Epithelial cell of proximal tubule (primary cell): Measurements from ENCODE around the gene RBKS. TPM values are rescaled to one million over a fixed set of nuclear protein-coding genes. Genes with fewer than 3 reads are reported as not detected.
A peak's percentile ranks its signal among the peaks of the same experiment; 100 is the strongest.

ENCODE experiments used
- DNase-seq: peaks from one replicate; pipeline ENCODE4 v3.0.0-alpha.2; 2011; ENCODE audit warnings: low read depth
- H3K4me3 ChIP-seq: 2 replicates; pipeline ENCODE4 v1.5.1; 2011; ENCODE audit warnings: low read depth, mild to moderate bottlenecking, low read length
- total RNA-seq: library from RNA; depleted of rRNA; stranded (reverse); fragments of >200 nt; gene quantifications from 2 replicates; pipeline ENCODE4 v1.2.3, GENCODE V29; 2015
- TF ChIP-seq, protein P1 (sequence below): conservative IDR thresholded peaks from 2 replicates; pipeline ENCODE4 v1.5.1; 2012; ENCODE audit warnings: low read depth, mild to moderate bottlenecking, low read length

RBKS gene
- total RNA-seq, 1 donor from 2014 or later = 2.7 TPM

DNA sequence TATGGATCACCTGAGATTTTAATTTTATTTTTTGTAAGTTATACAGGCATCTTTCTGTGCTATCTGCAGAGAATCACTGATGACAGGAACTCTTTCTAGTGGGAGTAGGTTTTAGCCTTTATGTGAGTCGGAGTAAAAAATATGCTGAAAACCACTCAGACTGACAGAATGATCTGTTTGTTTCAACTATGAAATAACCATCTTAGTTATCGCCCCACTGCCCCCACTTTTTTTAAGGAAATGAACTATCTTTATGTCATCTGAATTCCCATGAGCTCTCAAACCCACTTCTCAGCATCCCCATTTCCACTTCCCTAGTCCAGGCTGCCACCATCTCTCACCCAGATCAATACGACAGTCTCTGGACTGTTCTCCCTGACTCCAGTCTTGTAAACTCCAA, 79.7 kb downstream of the RBKS start:
- TF ChIP-seq, protein P1, sequence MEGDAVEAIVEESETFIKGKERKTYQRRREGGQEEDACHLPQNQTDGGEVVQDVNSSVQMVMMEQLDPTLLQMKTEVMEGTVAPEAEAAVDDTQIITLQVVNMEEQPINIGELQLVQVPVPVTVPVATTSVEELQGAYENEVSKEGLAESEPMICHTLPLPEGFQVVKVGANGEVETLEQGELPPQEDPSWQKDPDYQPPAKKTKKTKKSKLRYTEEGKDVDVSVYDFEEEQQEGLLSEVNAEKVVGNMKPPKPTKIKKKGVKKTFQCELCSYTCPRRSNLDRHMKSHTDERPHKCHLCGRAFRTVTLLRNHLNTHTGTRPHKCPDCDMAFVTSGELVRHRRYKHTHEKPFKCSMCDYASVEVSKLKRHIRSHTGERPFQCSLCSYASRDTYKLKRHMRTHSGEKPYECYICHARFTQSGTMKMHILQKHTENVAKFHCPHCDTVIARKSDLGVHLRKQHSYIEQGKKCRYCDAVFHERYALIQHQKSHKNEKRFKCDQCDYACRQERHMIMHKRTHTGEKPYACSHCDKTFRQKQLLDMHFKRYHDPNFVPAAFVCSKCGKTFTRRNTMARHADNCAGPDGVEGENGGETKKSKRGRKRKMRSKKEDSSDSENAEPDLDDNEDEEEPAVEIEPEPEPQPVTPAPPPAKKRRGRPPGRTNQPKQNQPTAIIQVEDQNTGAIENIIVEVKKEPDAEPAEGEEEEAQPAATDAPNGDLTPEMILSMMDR = no peak
- H3K4me3 ChIP-seq = no peak overlapping the region
- DNase-seq = no peak

DNA sequence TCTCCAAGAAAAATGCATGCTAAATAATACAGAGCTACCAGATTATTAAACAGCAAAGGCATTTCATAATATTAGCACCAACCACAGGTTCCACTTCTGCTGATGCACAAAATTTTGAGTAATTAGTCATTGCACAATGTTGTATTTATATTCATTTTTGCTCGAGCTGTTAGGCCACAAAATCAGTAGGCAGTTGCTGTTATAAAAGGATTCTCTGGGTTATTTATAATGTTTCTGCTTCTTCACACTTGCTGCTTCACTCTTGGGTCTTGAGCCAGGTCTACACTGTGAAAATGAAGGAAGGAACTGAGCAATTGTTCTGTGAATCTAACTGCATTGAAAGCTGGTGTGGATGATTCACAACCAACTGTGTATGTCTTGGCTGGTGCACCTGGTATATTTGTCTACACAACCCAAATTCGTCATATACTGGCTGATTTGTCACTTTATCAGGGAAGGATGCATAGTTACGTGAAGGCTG, 80.4 kb downstream of the RBKS start:
- TF ChIP-seq, protein P1 = no peak
- no peak for DNase-seq
- no peak overlapping the region for H3K4me3 ChIP-seq

DNA sequence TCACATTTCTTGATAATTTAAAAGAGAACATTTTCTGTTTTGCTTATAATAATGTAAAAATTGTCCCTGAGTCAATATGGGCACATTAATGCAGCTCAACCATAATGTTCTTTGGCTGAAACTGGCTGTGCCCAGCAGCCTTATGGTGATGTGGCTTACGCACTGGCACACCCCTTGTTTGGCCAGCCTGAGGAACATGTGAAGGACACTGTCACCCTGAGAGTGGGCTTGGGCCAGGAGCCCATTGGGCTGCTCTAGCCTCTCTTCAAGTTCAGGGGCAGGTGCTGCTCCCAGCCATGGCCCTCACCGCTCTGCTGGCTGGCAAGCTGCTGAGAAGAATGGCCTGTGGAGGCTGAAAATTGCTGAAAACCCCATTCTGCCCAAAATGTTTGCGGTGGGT, 81.2 kb downstream of the RBKS start:
- H3K4me3 ChIP-seq = no peak overlapping the region
- DNase-seq = no peak
- TF ChIP-seq, protein P1 = no peak

GRCh38 chr2:27808418-27808817, 81.8 kb downstream of the RBKS start:
- H3K4me3 ChIP-seq = no peak overlapping the region
- DNase-seq = no peak
- TF ChIP-seq, protein P1 = no peak

GRCh38 chr2:27807476-27807875, 82.7 kb downstream of the RBKS start:
- TF ChIP-seq, protein P1 = peak; percentile 71
- no peak for DNase-seq
- H3K4me3 ChIP-seq = no peak overlapping the region

- no peak overlapping the region for H3K4me3 ChIP-seq
- TF ChIP-seq, protein P1 = no peak
- DNase-seq = no peak
Observed at GRCh38 chr2:27806311-27807059, 83.7 kb downstream of the RBKS start.

GRCh38 chr2:27805180-27805579, 85.0 kb downstream of the RBKS start:
- TF ChIP-seq, protein P1 = no peak
- no peak for DNase-seq

More at GRCh38 chr2:27805180-27805579, 85.0 kb downstream of the RBKS start:
- H3K4me3 ChIP-seq = no peak overlapping the region
